K562 (cell line): ENCODE measurements around the gene OR2V1.

Source experiments
- SNAPC5 ChIP-seq: fragments of 250-450 bp; sonication (Bioruptor Pico); IDR thresholded peaks from 2 replicates; pipeline ENCODE4 v1.8.0; 2021; ENCODE audit warnings: moderate library complexity, mild to moderate bottlenecking, inconsistent platforms
- TBL1XR1 ChIP-seq, 2 experiments: IDR thresholded peaks; 2 replicates each; pipeline ENCODE4 v1.6.1; 2012; ENCODE audit warnings: improper control_type of control experiment in 2 of 2, low read length in 2 of 2, mild to moderate bottlenecking in 1 of 2
- TF ChIP-seq, protein P1 (sequence below): sonication (generic); IDR thresholded peaks from 2 replicates; pipeline ENCODE4 v1.6.1; 2016

DNA sequence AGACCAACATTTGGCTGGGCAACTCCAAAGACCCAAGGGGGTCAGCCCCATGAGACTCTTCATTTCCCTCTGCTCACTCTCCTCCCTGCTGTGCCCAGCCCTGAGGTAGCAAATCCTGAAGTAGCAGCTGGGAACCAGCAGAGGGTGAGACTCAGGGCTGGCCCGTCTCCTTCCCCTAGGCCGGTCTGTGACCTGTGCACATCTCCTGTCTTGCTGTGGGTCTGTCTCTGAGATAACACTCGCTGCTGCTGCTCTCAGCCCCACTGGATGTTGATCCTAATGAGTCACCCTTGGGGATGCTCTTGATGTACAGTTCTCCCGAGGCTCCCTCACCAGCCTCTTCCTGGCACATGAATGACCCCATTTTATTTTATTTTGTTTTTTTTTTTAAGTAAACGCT lies 7.3 kb upstream of the OR2V1 start:
- TF ChIP-seq, protein P1, sequence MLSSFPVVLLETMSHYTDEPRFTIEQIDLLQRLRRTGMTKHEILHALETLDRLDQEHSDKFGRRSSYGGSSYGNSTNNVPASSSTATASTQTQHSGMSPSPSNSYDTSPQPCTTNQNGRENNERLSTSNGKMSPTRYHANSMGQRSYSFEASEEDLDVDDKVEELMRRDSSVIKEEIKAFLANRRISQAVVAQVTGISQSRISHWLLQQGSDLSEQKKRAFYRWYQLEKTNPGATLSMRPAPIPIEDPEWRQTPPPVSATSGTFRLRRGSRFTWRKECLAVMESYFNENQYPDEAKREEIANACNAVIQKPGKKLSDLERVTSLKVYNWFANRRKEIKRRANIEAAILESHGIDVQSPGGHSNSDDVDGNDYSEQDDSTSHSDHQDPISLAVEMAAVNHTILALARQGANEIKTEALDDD: no peak
- TF ChIP-seq TBL1XR1 (IDR thresholded peaks at IDR 0.05; ENCODE audit: low read length in 2 of 2) (no peak), SNAPC5 (CRISPR knock-in tag) (no peak)
